Astrocyte of the spinal cord (primary cell): ENCODE results near the gene STBD1.

Experiments
- DNase-seq: peaks from one replicate; pipeline ENCODE4 v3.0.0; 2011; ENCODE audit warnings: low read depth, low spot score
- H3K4me3 ChIP-seq: 2 replicates; pipeline ENCODE4 v1.5.1; 2011; ENCODE audit warnings: low read depth, mild to moderate bottlenecking, low read length, moderate library complexity
- in situ Hi-C: cut with HindIII; loops from 2 replicates; pipeline ENCODE4 v1.10.0; 2017; ENCODE audit warnings: low sequenced_read_pairs
- TF ChIP-seq, protein P1 (sequence below): IDR thresholded peaks from 2 replicates; pipeline ENCODE4 v1.5.1; 2012; ENCODE audit warnings: low read depth, mild to moderate bottlenecking, low read length, inconsistent platforms

The STBD1 gene

DNA sequence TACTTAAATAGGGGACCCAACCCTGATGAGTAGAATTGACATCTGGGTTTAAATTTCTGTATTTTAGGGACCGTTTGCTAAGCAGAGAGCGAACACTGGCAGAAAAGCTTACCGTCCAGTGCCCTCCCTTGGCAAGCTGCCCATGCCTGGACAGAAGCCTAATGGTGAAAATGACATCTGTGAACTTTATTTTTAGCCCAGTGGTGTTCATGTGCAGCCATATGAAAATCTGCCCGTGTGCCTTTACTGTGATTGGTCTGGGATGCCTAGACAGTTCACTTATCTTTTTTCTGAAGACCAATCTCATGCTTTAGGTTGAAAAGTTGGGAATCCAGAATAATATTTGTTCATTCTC lies 1.1 kb downstream of the STBD1 start:
- in situ Hi-C loops, result no loop called here
- DNase-seq, result no peak
- peak overlapping the region; percentile 74 for H3K4me3 ChIP-seq
- TF ChIP-seq, protein P1, sequence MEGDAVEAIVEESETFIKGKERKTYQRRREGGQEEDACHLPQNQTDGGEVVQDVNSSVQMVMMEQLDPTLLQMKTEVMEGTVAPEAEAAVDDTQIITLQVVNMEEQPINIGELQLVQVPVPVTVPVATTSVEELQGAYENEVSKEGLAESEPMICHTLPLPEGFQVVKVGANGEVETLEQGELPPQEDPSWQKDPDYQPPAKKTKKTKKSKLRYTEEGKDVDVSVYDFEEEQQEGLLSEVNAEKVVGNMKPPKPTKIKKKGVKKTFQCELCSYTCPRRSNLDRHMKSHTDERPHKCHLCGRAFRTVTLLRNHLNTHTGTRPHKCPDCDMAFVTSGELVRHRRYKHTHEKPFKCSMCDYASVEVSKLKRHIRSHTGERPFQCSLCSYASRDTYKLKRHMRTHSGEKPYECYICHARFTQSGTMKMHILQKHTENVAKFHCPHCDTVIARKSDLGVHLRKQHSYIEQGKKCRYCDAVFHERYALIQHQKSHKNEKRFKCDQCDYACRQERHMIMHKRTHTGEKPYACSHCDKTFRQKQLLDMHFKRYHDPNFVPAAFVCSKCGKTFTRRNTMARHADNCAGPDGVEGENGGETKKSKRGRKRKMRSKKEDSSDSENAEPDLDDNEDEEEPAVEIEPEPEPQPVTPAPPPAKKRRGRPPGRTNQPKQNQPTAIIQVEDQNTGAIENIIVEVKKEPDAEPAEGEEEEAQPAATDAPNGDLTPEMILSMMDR, result no peak

DNA sequence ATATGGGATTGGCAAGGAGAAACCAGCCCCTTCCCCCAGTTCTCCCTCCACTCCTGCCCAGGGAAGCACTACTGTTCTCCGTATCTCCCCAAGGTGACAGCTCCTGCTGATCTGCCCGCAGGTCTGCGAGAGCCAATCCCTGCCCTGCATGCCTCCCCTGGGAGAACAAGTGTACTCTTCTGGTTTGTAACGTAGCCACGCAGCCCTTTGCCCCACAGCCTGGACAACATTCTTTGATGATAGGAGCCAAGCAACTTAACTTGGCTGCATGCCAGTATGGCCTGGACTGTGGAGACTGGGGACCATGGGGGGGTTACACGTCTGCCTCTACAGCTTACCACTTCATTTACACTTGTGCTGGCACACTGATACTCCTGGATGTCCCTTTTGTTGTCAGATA lies 2.0 kb downstream of the STBD1 start:
- no peak overlapping the region for H3K4me3 ChIP-seq
- in situ Hi-C loops, result no loop called here
- no peak for DNase-seq
- TF ChIP-seq, protein P1, result no peak

DNA sequence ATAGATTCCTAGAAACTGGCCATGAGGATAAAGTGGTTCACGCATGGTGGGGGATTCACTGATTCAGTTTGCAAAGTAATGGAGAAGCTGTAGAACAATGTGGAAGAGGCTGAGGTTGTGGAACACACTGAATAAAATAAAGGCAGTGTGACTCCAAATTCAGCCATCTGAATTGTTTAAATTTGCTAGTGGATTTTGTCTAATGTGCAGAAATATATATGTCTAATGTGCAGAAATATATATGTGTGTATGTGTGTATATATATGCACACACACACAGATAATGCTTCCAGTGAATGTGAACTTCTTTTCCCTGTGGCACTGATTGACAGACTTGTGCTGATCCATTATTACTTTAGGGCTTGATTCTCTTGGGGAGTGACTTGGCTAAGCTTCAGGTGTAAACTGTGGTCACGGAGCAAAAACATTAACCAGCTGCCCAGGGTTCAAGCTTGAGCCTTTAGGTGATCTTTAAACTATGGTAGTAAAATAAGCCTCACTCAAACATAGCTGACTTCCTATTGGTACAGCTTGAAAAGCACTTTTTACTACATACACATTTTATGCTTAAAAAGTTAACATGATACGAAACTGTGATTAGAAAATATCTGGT lies 3.5 kb downstream of the STBD1 start:
- TF ChIP-seq, protein P1, result no peak
- in situ Hi-C loops, result no loop called here
- no peak for DNase-seq
- H3K4me3 ChIP-seq, result no peak overlapping the region

DNA sequence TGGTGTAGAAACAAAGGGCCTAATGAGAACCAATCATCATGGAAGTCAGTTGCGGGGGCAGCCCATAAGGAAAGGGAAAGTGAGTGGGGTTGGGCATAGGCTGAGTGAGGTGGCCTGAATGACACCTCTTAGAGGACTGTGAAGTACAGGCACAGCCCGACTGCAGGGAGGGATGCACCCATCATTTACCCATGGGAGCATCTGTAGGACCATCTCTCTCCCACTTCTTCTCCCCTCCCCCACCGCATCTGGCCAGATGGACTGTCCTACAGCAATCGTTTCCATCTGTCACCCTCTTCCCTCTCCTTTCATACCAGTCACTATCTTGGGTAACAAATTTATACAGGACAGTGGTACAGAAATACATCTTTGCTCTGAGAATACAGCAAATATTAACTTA lies 4.2 kb downstream of the STBD1 start:
- TF ChIP-seq, protein P1, result no peak
- H3K4me3 ChIP-seq, result no peak overlapping the region
- DNase-seq, result no peak
- in situ Hi-C loops, result no loop called here

DNA sequence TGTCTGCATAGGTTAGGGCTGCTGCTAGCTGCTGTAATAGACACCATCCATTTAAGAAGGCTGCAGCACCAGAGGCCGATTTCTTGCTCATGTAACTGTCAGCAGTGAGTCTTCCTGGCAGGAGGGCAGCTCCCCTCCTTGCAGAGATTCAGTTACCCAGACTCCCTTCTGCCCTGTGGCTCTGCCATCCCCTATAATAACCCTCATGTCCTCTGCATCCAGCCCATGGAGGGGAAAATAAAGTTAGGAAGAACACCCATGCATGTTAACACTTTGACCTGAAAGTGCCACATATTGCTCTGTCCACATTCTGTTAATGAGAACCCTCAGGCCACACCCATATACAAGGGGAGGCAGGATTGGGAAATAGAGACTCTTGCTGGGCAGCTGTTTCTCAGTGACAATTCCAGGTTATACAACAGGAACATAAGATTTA lies 5.4 kb downstream of the STBD1 start:
- H3K4me3 ChIP-seq, result no peak overlapping the region
- TF ChIP-seq, protein P1, result no peak
- DNase-seq, result no peak
- in situ Hi-C loops, result no loop called here

DNA sequence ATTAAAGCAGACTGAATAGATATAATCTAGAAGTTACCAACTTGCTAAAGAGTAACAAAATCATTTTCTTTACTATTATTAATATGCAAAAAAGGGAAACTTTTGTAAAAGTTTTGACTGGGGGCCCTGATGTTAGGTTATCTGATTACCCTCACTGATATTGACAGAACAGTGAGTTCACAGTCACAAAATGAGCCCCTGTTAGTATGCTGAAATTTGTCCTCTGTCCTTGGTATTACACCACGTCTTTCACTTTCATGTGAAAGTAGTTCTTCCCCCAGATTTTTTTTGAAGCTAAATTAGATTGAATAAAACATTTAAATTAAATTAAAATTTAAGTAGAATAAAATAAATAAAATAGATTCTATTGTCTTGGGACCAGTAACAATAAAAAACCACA lies 5.9 kb downstream of the STBD1 start:
- H3K4me3 ChIP-seq, result no peak overlapping the region
- DNase-seq, result no peak
- TF ChIP-seq, protein P1, result no peak
- in situ Hi-C loops, result no loop called here

DNA sequence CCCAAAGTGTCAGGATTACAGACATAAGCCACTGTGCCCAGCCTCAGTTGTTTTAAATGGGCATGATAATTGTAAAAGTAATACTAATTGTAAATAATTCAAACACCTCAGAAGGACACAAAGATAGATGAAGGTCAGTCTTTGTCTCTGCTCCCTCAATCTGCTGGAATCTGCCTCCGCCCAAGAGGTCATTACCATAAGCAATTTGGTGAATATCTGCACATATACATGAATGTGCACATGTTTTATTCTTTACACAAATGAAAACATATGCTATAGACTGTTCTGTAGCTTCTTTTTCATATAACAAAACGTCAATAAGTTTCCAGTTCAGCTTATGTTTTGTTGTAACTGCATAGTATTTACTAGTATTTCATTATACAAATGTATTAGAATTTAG lies 7.0 kb downstream of the STBD1 start:
- in situ Hi-C loops, result no loop called here
- TF ChIP-seq, protein P1, result no peak
- no peak for DNase-seq
- no peak overlapping the region for H3K4me3 ChIP-seq
